ENCODE data around the gene KCNJ1. TPM values are rescaled to one million over a fixed set of nuclear protein-coding genes. Genes with fewer than 3 reads are reported as not detected.

KCNJ1 gene
- total and polyA plus RNA-seq, 2 of the 8 experiments (the other 6 are each of a cell fraction or from before 2014, with no cell fraction given) = 0.17 to 0.23 TPM

- no peak overlapping the region for H3K56ac ChIP-seq (replicated peaks; ENCODE audit: insufficient read length, low read depth, low read length)
- ChIA-PET CTCF (ENCODE audit: partially characterized antibody) (interaction anchor here (0.8 to 1.5 kb wide), 4 partner anchors 10 to 62 kb away, joined by 3 read pairs; no protein-coding TSS in a partner anchor), POLR2A (ENCODE audit: partially characterized antibody) (no interaction called here)
- H3K4me1 ChIP-seq (replicated peaks in 1 of 4; ENCODE audit: control insufficient read depth in 3 of 4, insufficient read depth in 4 of 4, low read length in 3 of 4) = peaks cover 0 to 6% (median 0%) of the 10 kb centered on the region in 4 experiments; a peak in 2 of 7 replicates
- TF ChIP-seq JUND (IDR thresholded peaks at IDR 0.05; ENCODE audit: low read length) = no peak
- no peak for TF ChIP-seq RXRA (IDR thresholded peaks at IDR 0.05; ENCODE audit: insufficient read depth, low read depth, low read length)
- TF ChIP-seq TAF7 (optimal IDR thresholded peaks at IDR 0.05; ENCODE audit: borderline replicate concordance, low read depth, low read length) = no peak
- TF ChIP-seq POLR2A (IDR thresholded peaks at IDR 0.05; ENCODE audit: control extremely low read depth in 1 of 2, low read depth in 2 of 2, low read length in 2 of 2) = no peak
- TF ChIP-seq SP4 (IDR thresholded peaks at IDR 0.05; ENCODE audit: low read length) = no peak
- no peak for TF ChIP-seq CTCF (IDR thresholded peaks at IDR 0.05; ENCODE audit: control extremely low read depth in 1 of 3, insufficient read depth in 1 of 3, low read depth in 1 of 3, low read length in 3 of 3)
- H4K8ac ChIP-seq (ENCODE audit: extremely low read depth, insufficient read depth, low read length) = no peak overlapping the region
- H2AK5ac ChIP-seq (ENCODE audit: low read depth, low read length) = no peak overlapping the region
- no peak overlapping the region for H3K27ac ChIP-seq (ENCODE audit: low read depth, low read length)
- H2BK20ac ChIP-seq (ENCODE audit: low read length) = no peak overlapping the region
- FAIRE-seq = no peak
- no peaks in the 10 kb centered on the region for H3K79me1 ChIP-seq (ENCODE audit: low read depth, low read length)
- H3K4me2 ChIP-seq (ENCODE audit: insufficient read depth in 1 of 2, low read depth in 2 of 2, low read length in 2 of 2) = no peak overlapping the region
- H3K9ac ChIP-seq (replicated peaks in 1 of 4; ENCODE audit: extremely low read depth in 1 of 4, low read depth in 3 of 4, low read length in 3 of 4) = no peak overlapping the region
- no peak overlapping the region for H2BK120ac ChIP-seq (replicated peaks; ENCODE audit: low read depth, low read length)
- H4K91ac ChIP-seq (replicated peaks; ENCODE audit: insufficient read length, low read length) = no peak overlapping the region
- no peaks in the 10 kb centered on the region for H3K79me2 ChIP-seq (ENCODE audit: control insufficient read depth in 1 of 2, insufficient read depth in 2 of 2, low read length in 2 of 2)
- no peak overlapping the region for H3K23ac ChIP-seq (ENCODE audit: insufficient read length)
- no peak for DNase-seq (ENCODE audit: low read depth in 1 of 2, low spot score in 2 of 2)
- 86% methylated on average over 7 of the region's 7 CpGs; no CpG with 5 or more reads in 1 of the 2 experiments for WGBS, 2 experiments (ENCODE audit: extremely low coverage in 1 of 2, insufficient coverage in 1 of 2, insufficient read length in 1 of 2, insufficient replicate concordance in 2 of 2, low coverage in 1 of 2, low lambda C conversion rate in 2 of 2, missing lambda C conversion rate in 1 of 2)
- H3K36me3 ChIP-seq (ENCODE audit: control insufficient read depth in 2 of 4, insufficient read depth in 4 of 4, low read length in 3 of 4) = no peaks in the 10 kb centered on the region
- H2AFZ ChIP-seq (ENCODE audit: low read length) = no peak overlapping the region
- H4K20me1 ChIP-seq (replicated peaks in 1 of 2; ENCODE audit: control insufficient read depth in 1 of 2, insufficient read depth in 2 of 2, low read length in 2 of 2) = no peaks in the 10 kb centered on the region
- peak overlapping the region; percentile 77; the same call in 1 of the 2 replicates for H2BK12ac ChIP-seq (ENCODE audit: low read depth, low read length)
- H3K23me2 ChIP-seq (ENCODE audit: low read depth, low read length) = no peaks in the 10 kb centered on the region
- no peaks in the 10 kb centered on the region; a peak in 1 of 7 replicates for H3K27me3 ChIP-seq (replicated peaks in 1 of 4; ENCODE audit: control insufficient read depth in 3 of 4, extremely low read depth in 1 of 4, insufficient read depth in 3 of 4, low read length in 3 of 4)
- no peak overlapping the region for H2BK5ac ChIP-seq (ENCODE audit: low read depth, low read length)
- H3K9me3 ChIP-seq (ENCODE audit: insufficient read depth in 2 of 2, low read depth in 1 of 2, low read length in 1 of 2) = no peaks in the 10 kb centered on the region
- H2BK15ac ChIP-seq (ENCODE audit: low read length) = no peak overlapping the region
- H3K4me3 ChIP-seq (ENCODE audit: extremely low read depth in 1 of 4, insufficient read depth in 2 of 4, low read depth in 3 of 4, low read length in 4 of 4) = no peak overlapping the region
- H3K18ac ChIP-seq (ENCODE audit: extremely low read depth, low read length) = no peak overlapping the region
- no peak overlapping the region for H4K5ac ChIP-seq (ENCODE audit: insufficient read length, low read depth, low read length)
- no peak overlapping the region for H3K4ac ChIP-seq (replicated peaks; ENCODE audit: insufficient read length, low read depth, low read length)
- H3K14ac ChIP-seq (ENCODE audit: insufficient read length) = no peak overlapping the region
Measured at GRCh38 chr11:128841461-128842072, 25.5 kb downstream of the KCNJ1 start.

All from H1 (cell line).